HFFc6 (cell line): ENCODE results near the gene SCYGR6. TPM values are rescaled to one million over a fixed set of nuclear protein-coding genes. Genes with fewer than 3 reads are reported as not detected.

Experiments used
- DNase-seq: peaks from one replicate; pipeline ENCODE4 v3.0.0-alpha.2; 2018
- H3K27ac Mint-ChIP-seq: 2 replicates; pipeline ENCODE4 v1.8.0; 2020; ENCODE audit warnings: mild to moderate bottlenecking, mixed read lengths
- H3K27me3 Mint-ChIP-seq: 2 replicates; pipeline ENCODE4 v1.8.0; 2021; ENCODE audit warnings: mild to moderate bottlenecking, moderate library complexity, mixed read lengths; ENCODE audit not compliant: insufficient read depth
- H3K36me3 Mint-ChIP-seq: 2 replicates; pipeline ENCODE4 v1.8.0; 2021; ENCODE audit warnings: low read depth, mixed read lengths
- H3K4me1 Mint-ChIP-seq: 2 replicates; pipeline ENCODE4 v1.8.0; 2020; ENCODE audit warnings: low read depth, mixed read lengths
- H3K4me3 Mint-ChIP-seq: 2 replicates; pipeline ENCODE4 v1.8.0; 2020; ENCODE audit warnings: mild to moderate bottlenecking, moderate library complexity, mixed read lengths
- H3K9me3 Mint-ChIP-seq: 2 replicates; pipeline ENCODE4 v1.8.0; 2020; ENCODE audit warnings: mild to moderate bottlenecking, mixed read lengths
- total RNA-seq, 6 experiments: library from RNA; stranded (reverse); fragmentation: NEBNext Ultra II Directional; extraction: Animal tissue kit (Norgen Biotek cat#: 25700); gene quantifications; 2 replicates in 1 of 6; 3 replicates in 5 of 6; pipeline ENCODE4 v1.2.3, GENCODE V29; 2021
- TF ChIP-seq, protein P1 (sequence below): fragments of 200-600 bp; sonication (generic); IDR thresholded peaks from 2 replicates; pipeline ENCODE4 v1.5.0; 2021; ENCODE audit warnings: antibody characterized with exemption, mild to moderate bottlenecking

Gene SCYGR6
- total RNA-seq, 6 experiments from 2014 or later, result not detected

DNA sequence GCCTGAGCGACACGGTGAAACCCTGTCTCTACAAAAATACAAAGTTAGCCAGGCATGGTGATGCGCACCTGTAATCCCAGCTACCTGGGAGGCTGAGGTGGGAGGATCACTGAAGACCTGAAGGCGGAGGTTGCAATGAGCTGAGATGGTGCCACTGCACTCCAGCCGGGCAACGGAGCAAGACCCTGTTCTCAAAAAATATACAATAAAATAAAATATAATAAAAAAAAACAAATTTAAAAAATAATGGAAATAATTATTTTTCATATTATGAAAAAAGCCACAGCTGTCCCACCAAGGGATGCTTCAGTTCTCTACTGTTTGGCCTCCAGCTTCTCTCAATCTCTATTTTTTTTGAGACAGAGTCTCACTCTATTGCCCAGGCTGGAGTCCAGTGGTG is 17.2 kb downstream of the SCYGR6 start:
- Mint-ChIP-seq H3K36me3 (no peaks in the 10 kb centered on the region), H3K27me3 (peaks cover 17% of the 10 kb centered on the region), H3K4me1 (peaks cover 15% of the 10 kb centered on the region), H3K27ac (no peak overlapping the region), H3K9me3 (no peaks in the 10 kb centered on the region), H3K4me3 (no peak overlapping the region)
- TF ChIP-seq, protein P1, sequence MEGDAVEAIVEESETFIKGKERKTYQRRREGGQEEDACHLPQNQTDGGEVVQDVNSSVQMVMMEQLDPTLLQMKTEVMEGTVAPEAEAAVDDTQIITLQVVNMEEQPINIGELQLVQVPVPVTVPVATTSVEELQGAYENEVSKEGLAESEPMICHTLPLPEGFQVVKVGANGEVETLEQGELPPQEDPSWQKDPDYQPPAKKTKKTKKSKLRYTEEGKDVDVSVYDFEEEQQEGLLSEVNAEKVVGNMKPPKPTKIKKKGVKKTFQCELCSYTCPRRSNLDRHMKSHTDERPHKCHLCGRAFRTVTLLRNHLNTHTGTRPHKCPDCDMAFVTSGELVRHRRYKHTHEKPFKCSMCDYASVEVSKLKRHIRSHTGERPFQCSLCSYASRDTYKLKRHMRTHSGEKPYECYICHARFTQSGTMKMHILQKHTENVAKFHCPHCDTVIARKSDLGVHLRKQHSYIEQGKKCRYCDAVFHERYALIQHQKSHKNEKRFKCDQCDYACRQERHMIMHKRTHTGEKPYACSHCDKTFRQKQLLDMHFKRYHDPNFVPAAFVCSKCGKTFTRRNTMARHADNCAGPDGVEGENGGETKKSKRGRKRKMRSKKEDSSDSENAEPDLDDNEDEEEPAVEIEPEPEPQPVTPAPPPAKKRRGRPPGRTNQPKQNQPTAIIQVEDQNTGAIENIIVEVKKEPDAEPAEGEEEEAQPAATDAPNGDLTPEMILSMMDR, result no peak
- DNase-seq, result no peak

DNA sequence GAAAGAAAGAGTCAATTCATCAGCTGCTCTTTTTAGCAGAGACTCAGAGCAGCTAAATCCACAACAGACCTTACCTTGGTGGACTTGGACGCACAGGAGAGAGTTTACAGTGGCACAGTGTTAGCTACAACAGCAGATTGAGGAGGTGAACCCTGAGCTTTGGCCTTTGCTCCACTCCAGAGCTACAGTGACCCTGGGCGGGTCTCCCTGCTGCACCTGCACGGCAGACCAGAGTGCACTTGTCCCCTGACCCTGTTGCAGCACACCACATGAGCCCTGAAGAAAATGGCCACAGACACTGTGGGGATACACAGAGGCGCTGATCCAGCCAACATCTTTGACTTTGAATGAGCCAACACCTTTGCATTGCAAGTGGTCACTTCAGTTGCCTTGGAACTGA is 17.7 kb downstream of the SCYGR6 start:
- DNase-seq, result no peak
- Mint-ChIP-seq H3K36me3 (no peaks in the 10 kb centered on the region), H3K4me3 (no peak overlapping the region), H3K4me1 (peaks cover 15% of the 10 kb centered on the region), H3K27ac (no peak overlapping the region), H3K27me3 (peaks cover 17% of the 10 kb centered on the region), H3K9me3 (no peaks in the 10 kb centered on the region)
- TF ChIP-seq, protein P1, result no peak

DNA sequence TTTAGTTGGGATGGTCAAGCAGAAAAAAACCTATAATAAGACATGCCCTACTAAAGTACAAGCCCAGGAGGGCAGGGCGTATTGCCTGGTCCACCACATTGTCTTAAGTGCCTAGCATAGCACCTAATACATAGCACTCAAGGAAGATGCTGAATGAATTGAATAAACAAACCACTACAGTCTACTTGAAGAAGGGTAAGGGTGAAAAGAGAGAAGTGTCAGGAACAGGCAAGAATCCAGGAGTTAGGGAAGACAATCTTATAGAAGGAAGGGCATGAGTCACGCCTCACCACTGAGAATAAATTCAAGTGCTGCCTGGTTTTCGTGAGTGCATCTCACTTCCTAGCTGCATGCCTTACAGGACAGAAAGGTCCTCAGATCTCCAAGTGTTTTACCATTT is 20.6 kb downstream of the SCYGR6 start:
- Mint-ChIP-seq H3K36me3 (no peaks in the 10 kb centered on the region), H3K4me1 (peaks cover 15% of the 10 kb centered on the region), H3K27me3 (peaks cover 8% of the 10 kb centered on the region), H3K4me3 (no peak overlapping the region), H3K27ac (no peak overlapping the region), H3K9me3 (no peaks in the 10 kb centered on the region)
- peak; percentile 19 for DNase-seq
- TF ChIP-seq, protein P1, result no peak

DNA sequence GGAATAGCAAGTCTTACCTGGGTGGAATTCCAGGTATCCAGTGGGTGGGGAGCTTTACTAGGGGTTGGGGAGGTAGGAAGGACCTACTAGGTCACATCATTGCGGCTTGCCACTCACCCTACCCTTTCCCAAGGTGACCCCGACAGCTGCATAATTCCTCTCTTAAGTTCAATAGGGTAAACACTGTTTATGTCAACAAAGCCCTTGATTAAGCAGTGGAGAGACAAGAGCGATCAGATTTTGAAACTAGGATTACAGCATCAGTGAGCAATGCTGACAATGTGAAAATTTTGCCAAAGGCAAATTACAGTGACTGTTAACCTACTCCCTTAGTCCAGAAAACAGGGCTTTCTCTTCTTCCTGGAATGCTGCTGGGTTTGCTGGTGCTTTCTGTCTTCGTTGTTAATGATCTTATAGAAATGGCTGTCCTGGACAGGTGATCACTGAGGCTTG is 21.3 kb downstream of the SCYGR6 start:
- peaks cover 15% of the 10 kb centered on the region for H3K4me1 Mint-ChIP-seq
- H3K27ac Mint-ChIP-seq, result no peak overlapping the region
- H3K27me3 Mint-ChIP-seq, result peaks cover 8% of the 10 kb centered on the region
- TF ChIP-seq, protein P1, result no peak
- no peaks in the 10 kb centered on the region for H3K9me3 Mint-ChIP-seq
- no peaks in the 10 kb centered on the region for H3K36me3 Mint-ChIP-seq
- peak; percentile 42 for DNase-seq
- no peak overlapping the region for H3K4me3 Mint-ChIP-seq

DNA sequence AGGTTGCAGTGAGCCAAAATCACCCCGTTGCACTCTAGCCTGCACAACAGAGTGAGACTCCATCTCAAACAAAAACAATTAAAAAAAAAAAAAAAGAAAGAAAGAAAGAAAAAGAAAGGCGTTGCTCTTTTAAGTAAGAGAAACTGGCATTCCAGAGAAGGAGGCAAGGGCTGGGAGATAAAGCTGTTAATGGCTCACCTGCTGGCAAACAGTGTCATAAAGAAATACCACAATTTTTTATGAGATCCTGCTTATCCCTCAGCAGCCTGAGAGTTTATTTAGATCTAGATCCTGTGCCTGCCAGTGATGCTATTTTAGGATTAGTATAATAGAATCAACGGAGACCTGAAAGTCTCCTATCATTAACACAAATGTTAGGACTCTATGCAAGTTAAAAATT is 23.0 kb downstream of the SCYGR6 start:
- Mint-ChIP-seq H3K27ac (no peak overlapping the region), H3K4me3 (no peak overlapping the region), H3K9me3 (no peaks in the 10 kb centered on the region), H3K4me1 (peaks cover 15% of the 10 kb centered on the region), H3K27me3 (peaks cover 5% of the 10 kb centered on the region), H3K36me3 (no peaks in the 10 kb centered on the region)
- TF ChIP-seq, protein P1, result no peak
- DNase-seq, result no peak
